Colonic mucosa (tissue), 4 donors: ENCODE measurements around the gene IRS1. TPM values are rescaled to one million over a fixed set of nuclear protein-coding genes. Genes with fewer than 3 reads are reported as not detected.

Experiments
- DNase-seq: peaks from one replicate; pipeline ENCODE4 v3.0.0-alpha.2; 2020
- H3K27ac ChIP-seq: fragments of 200-600 bp; one replicate; pipeline ENCODE4 v1.8.0; 2021
- H3K27me3 ChIP-seq: fragments of 200-600 bp; one replicate; pipeline ENCODE4 v1.8.0; 2021
- H3K36me3 ChIP-seq: fragments of 200-600 bp; one replicate; pipeline ENCODE4 v1.8.0; 2021
- H3K4me1 ChIP-seq: fragments of 200-600 bp; one replicate; pipeline ENCODE4 v1.8.0; 2021; ENCODE audit warnings: mild to moderate bottlenecking
- H3K4me3 ChIP-seq: fragments of 200-600 bp; one replicate; pipeline ENCODE4 v1.8.0; 2021
- H3K9ac ChIP-seq, 2 donors: one replicate each; pipeline ENCODE4 v1.7.0; 2013; ENCODE audit warnings: control low read depth in 2 of 2, low read depth in 2 of 2, low read length in 2 of 2
- H3K9me3 ChIP-seq: fragments of 200-600 bp; one replicate; pipeline ENCODE4 v1.8.0; 2021
- CTCF ChIP-seq: fragments of 200-600 bp; IDR thresholded peaks from one replicate; pipeline ENCODE4 v1.8.0; 2022; ENCODE audit warnings: antibody characterized with exemption, mild to moderate bottlenecking
- intact Hi-C: fragments of 100-400 bp; cut with DNase I; formaldehyde crosslinking; loops from one replicate; pipeline ENCODE4 v1.14.1; 2022
- total RNA-seq, 2 donors: library from RNA; stranded (reverse); fragmentation: NEBNext Ultra II Directional in 1 of 2; extraction: Animal tissue kit (Norgen Biotek cat#: 25700) in 1 of 2; gene quantifications; one replicate each; pipeline ENCODE4 v1.2.1, GENCODE V29; 2021
- donor health status: healthy.
- donor health status: DM: no; HTN: no; CAD: no.
- donor health status: DM: no; HTN: no; CAD: no.

Gene IRS1, protein sequence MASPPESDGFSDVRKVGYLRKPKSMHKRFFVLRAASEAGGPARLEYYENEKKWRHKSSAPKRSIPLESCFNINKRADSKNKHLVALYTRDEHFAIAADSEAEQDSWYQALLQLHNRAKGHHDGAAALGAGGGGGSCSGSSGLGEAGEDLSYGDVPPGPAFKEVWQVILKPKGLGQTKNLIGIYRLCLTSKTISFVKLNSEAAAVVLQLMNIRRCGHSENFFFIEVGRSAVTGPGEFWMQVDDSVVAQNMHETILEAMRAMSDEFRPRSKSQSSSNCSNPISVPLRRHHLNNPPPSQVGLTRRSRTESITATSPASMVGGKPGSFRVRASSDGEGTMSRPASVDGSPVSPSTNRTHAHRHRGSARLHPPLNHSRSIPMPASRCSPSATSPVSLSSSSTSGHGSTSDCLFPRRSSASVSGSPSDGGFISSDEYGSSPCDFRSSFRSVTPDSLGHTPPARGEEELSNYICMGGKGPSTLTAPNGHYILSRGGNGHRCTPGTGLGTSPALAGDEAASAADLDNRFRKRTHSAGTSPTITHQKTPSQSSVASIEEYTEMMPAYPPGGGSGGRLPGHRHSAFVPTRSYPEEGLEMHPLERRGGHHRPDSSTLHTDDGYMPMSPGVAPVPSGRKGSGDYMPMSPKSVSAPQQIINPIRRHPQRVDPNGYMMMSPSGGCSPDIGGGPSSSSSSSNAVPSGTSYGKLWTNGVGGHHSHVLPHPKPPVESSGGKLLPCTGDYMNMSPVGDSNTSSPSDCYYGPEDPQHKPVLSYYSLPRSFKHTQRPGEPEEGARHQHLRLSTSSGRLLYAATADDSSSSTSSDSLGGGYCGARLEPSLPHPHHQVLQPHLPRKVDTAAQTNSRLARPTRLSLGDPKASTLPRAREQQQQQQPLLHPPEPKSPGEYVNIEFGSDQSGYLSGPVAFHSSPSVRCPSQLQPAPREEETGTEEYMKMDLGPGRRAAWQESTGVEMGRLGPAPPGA (N-terminal part only)
- total RNA-seq = 10 to 100 TPM in 1 of 2 donors, 1 to 10 TPM in 1; 9.5 to 17.4 TPM

- H3K9ac ChIP-seq = peak within 1 kb of the TSS; percentile 58 to 73
- H3K27me3 ChIP-seq = no peaks in the 10 kb centered on the region
- no peaks in the 10 kb centered on the region for H3K4me1 ChIP-seq
Observed at GRCh38 chr2:226799211-226799975, at the start of gene IRS1. Gene IRS1 (minus strand): TSS chr2:226799820. CDS start chr2:226798738, 1,082 bp downstream.

DNA sequence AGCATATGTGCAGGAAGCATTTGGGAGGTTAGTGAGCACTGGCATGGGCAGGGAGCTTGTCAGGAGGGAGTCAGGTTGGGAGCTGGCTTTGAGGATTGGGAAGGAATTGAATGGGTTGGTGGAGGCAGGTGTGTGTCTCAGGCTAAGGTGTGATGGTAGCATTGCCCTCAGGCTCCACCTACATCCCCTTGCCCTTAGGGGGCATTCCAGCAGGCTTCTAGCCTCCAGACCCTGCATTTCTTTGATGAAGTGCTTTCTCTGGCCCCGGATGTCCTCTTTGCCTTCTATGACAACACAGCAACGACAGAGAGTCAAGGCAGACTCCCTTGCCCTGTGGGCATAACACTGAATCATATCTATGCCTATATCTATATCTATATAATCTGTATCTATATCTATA is 49.7 kb upstream of the IRS1 start:
- H3K27me3 ChIP-seq = no peaks in the 10 kb centered on the region
- H3K36me3 ChIP-seq = no peaks in the 10 kb centered on the region
- no peak for DNase-seq
- intact Hi-C loops = no loop called here
- no peaks in the 10 kb centered on the region for H3K9me3 ChIP-seq
- no peak for TF ChIP-seq CTCF
- H3K9ac ChIP-seq = no peak overlapping the region
- no peak overlapping the region for H3K27ac ChIP-seq
- H3K4me1 ChIP-seq = no peaks in the 10 kb centered on the region
- no peak overlapping the region for H3K4me3 ChIP-seq

More at GRCh38 chr2:226799211-226799975, at the start of gene IRS1:
- H3K27ac ChIP-seq = peak within 1 kb of the TSS; percentile 83
- no peaks in the 10 kb centered on the region for H3K36me3 ChIP-seq
- TF ChIP-seq CTCF = no peak
- intact Hi-C loops = loop anchor here (10.0 kb wide), 2 partner anchors 145 to 355 kb away; no protein-coding TSS in a partner anchor
- peak within 1 kb of the TSS; percentile 68 for H3K4me3 ChIP-seq
- no peaks in the 10 kb centered on the region for H3K9me3 ChIP-seq
- DNase-seq = peak; percentile 65

DNA sequence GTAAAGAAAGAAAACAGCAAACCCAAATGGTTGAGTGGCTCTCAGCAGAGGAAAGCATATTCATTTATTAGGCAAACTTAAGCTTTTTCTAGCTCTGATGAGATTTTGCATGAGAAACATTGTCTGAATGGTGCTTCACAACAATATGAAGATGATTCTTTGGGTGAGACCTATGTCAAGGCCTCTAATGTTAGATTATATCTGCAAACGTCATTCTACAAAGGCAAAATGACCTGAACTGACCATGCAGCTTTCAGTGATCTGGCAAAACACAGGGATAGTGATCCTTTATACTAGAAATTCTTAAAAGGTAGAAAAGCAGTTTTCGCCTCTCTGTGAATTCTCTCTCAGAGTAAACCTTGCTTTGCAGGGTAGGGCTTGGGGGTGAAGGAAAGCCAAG is 47.9 kb upstream of the IRS1 start:
- H3K4me1 ChIP-seq = no peaks in the 10 kb centered on the region
- intact Hi-C loops = no loop called here
- H3K9me3 ChIP-seq = no peaks in the 10 kb centered on the region
- H3K4me3 ChIP-seq = no peak overlapping the region
- H3K27me3 ChIP-seq = no peaks in the 10 kb centered on the region
- DNase-seq = no peak
- no peak overlapping the region for H3K27ac ChIP-seq
- no peak for TF ChIP-seq CTCF
- H3K36me3 ChIP-seq = no peaks in the 10 kb centered on the region
- H3K9ac ChIP-seq = no peak overlapping the region

GRCh38 chr2:226847090-226847489 is 47.5 kb upstream of the IRS1 start:
- no peak for DNase-seq
- TF ChIP-seq CTCF = no peak
- no peak overlapping the region for H3K9ac ChIP-seq

More at GRCh38 chr2:226847090-226847489, 47.5 kb upstream of the IRS1 start:
- no peaks in the 10 kb centered on the region for H3K9me3 ChIP-seq
- H3K4me1 ChIP-seq = no peaks in the 10 kb centered on the region
- no peaks in the 10 kb centered on the region for H3K27me3 ChIP-seq
- no peak overlapping the region for H3K4me3 ChIP-seq
- intact Hi-C loops = no loop called here
- no peaks in the 10 kb centered on the region for H3K36me3 ChIP-seq
- H3K27ac ChIP-seq = no peak overlapping the region
